GM12872 (cell line): Measurements from ENCODE around the gene HMHB1.

ENCODE experiments used
- CTCF ChIP-seq: IDR thresholded peaks from 3 replicates; pipeline ENCODE4 v1.5.1; 2011; ENCODE audit warnings: low read depth, mild to moderate bottlenecking, low read length, moderate library complexity; ENCODE audit not compliant: insufficient read depth

Gene HMHB1

GRCh38 chr5:143828710-143829109 is 16.7 kb downstream of the HMHB1 start:
- no peak for TF ChIP-seq CTCF

GRCh38 chr5:143833177-143833576 is 21.2 kb downstream of the HMHB1 start:
- no peak for TF ChIP-seq CTCF

- no peak for TF ChIP-seq CTCF
These were observed 23.3 kb downstream of the HMHB1 start for GRCh38 chr5:143835251-143835650.

- TF ChIP-seq CTCF: no peak
These were observed 24.3 kb downstream of the HMHB1 start for GRCh38 chr5:143836161-143836725.

GRCh38 chr5:143837306-143837848 is 25.4 kb downstream of the HMHB1 start:
- TF ChIP-seq CTCF: no peak

- TF ChIP-seq CTCF: no peak
These were observed 29.5 kb downstream of the HMHB1 start for GRCh38 chr5:143841446-143841845.

- no peak for TF ChIP-seq CTCF
These were observed 31.0 kb downstream of the HMHB1 start for GRCh38 chr5:143842920-143843319.
